HepG2 (cell line): Measurements from ENCODE around the gene DMGDH. TPM values are rescaled to one million over a fixed set of nuclear protein-coding genes. Genes with fewer than 3 reads are reported as not detected.

Source experiments
- FOXJ3 ChIP-seq: sonication (generic); formaldehyde crosslinking; IDR thresholded peaks from 2 replicates; pipeline ENCODE4 v1.4.0; 2020; ENCODE audit warnings: missing genetic modification reagents, mild to moderate bottlenecking, borderline replicate concordance
- GFI1 ChIP-seq: sonication (generic); formaldehyde crosslinking; IDR thresholded peaks from 2 replicates; pipeline ENCODE4 v1.5.0; 2020; ENCODE audit warnings: missing genetic modification reagents, mild to moderate bottlenecking, borderline replicate concordance
- KAT8 ChIP-seq: IDR thresholded peaks from 2 replicates; pipeline ENCODE4 v1.6.1; 2016; ENCODE audit warnings: missing genetic modification reagents, missing compliant biosample characterization
- NAIF1 ChIP-seq: sonication (generic); formaldehyde crosslinking; IDR thresholded peaks from 2 replicates; pipeline ENCODE4 v1.5.0; 2020; ENCODE audit warnings: mild to moderate bottlenecking, missing genetic modification reagents, borderline replicate concordance
- RBM22 ChIP-seq: fragments of 200-400 bp; formaldehyde crosslinking; optimal IDR thresholded peaks from 2 replicates; pipeline ENCODE3; 2017; ENCODE audit warnings: mild to moderate bottlenecking, low read length, moderate library complexity
- TBX2 ChIP-seq: sonication (generic); formaldehyde crosslinking; IDR thresholded peaks from 2 replicates; pipeline ENCODE4 v1.5.0; 2020; ENCODE audit warnings: missing genetic modification reagents, mild to moderate bottlenecking, borderline replicate concordance
- ZNF570 ChIP-seq: sonication (generic); formaldehyde crosslinking; IDR thresholded peaks from 2 replicates; pipeline ENCODE4 v1.4.0; 2020; ENCODE audit warnings: mild to moderate bottlenecking, missing genetic modification reagents, borderline replicate concordance
- polyA plus RNA-seq, 8 experiments: library from polyadenylated mRNA; depleted of rRNA in 3 of 8; stranded (reverse) in 7 of 8; unstranded in 1 of 8; fragments of >200 nt; fragmentation: Illumina TruSeq in 4 of 8; extraction: Trizol in 4 of 8; gene quantifications; 2 replicates each; pipeline versions ENCODE4 v1.2.1 to v1.2.3, GENCODE V29; 2011 to 2016; ENCODE audit warnings: low read depth in 4 of 8, missing spikeins in 1 of 8, mixed read lengths in 1 of 8; ENCODE audit not compliant: insufficient read depth in 1 of 8
- total RNA-seq, 5 experiments: library from RNA; depleted of rRNA; stranded (reverse); fragments of >200 nt; fragmentation: Illumina TruSeq; extraction: Trizol; gene quantifications; 2 replicates each; pipeline ENCODE4 v1.2.3, GENCODE V29; 2016; ENCODE audit warnings: low read depth in 1 of 5
- TF ChIP-seq, protein P1 (sequence below): sonication (generic); formaldehyde crosslinking; IDR thresholded peaks from 2 replicates; pipeline ENCODE4 v1.8.0; 2022; ENCODE audit warnings: mild to moderate bottlenecking, missing genetic modification reagents; ENCODE audit not compliant: insufficient replicate concordance
- TF ChIP-seq, protein P2 (sequence below): sonication (generic); formaldehyde crosslinking; IDR thresholded peaks from 2 replicates; pipeline ENCODE4 v1.4.0; 2020; ENCODE audit warnings: missing genetic modification reagents
- TF ChIP-seq, protein P3 (sequence below): sonication (generic); formaldehyde crosslinking; IDR thresholded peaks from 2 replicates; pipeline ENCODE4 v1.4.0; 2020; ENCODE audit warnings: missing genetic modification reagents

Gene DMGDH
- total and polyA plus RNA-seq, 2 of the 13 experiments (the other 11 are each of a cell fraction or from before 2014, with no cell fraction given), result 3.6 to 7.9 TPM

DNA sequence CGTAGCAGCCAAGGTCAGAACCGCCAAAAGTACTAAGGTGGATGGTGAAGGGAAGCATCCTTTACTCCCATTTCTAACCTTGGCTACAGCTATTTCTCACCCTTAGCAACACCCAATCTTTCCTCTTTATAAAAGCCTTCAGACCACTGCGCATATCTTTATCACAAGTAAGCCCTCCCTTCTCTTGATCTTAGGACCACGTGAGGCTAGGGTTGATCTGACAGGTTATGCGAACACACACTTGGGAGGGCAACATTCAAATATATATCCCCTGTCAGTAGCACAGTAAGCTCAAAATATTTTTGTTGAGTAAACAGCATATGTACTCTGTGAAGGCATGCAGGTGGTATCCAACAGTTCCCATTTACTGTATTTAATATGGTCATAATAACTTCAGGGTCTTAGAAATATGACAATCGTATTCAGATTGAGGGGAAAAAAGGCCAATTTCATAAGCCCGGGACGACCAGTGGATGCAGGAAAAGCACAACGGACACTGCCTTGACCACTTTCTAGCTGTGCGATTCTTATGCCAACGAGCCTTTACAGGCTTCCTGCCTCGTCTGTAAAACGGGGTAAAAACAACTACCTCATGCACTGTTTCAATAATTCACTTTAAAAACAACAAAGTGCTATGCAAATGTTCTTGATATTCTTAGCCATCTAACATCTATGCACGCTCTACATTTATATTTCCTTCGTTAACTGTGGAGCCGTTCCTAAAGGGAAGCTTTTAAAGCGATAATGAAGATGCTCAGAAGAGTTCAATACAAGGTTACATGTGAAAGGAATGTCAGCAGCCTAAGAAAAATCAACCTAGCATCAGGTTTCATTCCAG lies 85.7 kb downstream of the DMGDH start (continued):
- TF ChIP-seq, protein P1, sequence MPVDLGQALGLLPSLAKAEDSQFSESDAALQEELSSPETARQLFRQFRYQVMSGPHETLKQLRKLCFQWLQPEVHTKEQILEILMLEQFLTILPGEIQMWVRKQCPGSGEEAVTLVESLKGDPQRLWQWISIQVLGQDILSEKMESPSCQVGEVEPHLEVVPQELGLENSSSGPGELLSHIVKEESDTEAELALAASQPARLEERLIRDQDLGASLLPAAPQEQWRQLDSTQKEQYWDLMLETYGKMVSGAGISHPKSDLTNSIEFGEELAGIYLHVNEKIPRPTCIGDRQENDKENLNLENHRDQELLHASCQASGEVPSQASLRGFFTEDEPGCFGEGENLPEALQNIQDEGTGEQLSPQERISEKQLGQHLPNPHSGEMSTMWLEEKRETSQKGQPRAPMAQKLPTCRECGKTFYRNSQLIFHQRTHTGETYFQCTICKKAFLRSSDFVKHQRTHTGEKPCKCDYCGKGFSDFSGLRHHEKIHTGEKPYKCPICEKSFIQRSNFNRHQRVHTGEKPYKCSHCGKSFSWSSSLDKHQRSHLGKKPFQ (CRISPR knock-in tag), result peak; percentile 14
- TF ChIP-seq, protein P2, sequence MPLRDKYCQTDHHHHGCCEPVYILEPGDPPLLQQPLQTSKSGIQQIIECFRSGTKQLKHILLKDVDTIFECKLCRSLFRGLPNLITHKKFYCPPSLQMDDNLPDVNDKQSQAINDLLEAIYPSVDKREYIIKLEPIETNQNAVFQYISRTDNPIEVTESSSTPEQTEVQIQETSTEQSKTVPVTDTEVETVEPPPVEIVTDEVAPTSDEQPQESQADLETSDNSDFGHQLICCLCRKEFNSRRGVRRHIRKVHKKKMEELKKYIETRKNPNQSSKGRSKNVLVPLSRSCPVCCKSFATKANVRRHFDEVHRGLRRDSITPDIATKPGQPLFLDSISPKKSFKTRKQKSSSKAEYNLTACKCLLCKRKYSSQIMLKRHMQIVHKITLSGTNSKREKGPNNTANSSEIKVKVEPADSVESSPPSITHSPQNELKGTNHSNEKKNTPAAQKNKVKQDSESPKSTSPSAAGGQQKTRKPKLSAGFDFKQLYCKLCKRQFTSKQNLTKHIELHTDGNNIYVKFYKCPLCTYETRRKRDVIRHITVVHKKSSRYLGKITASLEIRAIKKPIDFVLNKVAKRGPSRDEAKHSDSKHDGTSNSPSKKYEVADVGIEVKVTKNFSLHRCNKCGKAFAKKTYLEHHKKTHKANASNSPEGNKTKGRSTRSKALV, result peak; percentile 26; the same call in 1 of the 2 replicates
- TF ChIP-seq TBX2 (0 out of 2 replicates have a peak, but pooled peaks have one; percentile 20), RBM22 (peak; percentile 78), ZNF570 (CRISPR knock-in tag) (no peak), NAIF1 (CRISPR knock-in tag) (0 out of 2 replicates have a peak, but pooled peaks have one; percentile 45), GFI1 (0 out of 2 replicates have a peak, but pooled peaks have one; percentile 33), FOXJ3 (CRISPR knock-in tag) (0 out of 2 replicates have a peak, but pooled peaks have one; percentile 18), KAT8 (CRISPR knock-in tag) (0 out of 2 replicates have a peak, but pooled peaks have one; percentile 32)
- TF ChIP-seq, protein P3, sequence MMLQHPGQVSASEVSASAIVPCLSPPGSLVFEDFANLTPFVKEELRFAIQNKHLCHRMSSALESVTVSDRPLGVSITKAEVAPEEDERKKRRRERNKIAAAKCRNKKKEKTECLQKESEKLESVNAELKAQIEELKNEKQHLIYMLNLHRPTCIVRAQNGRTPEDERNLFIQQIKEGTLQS, result no peak
